GM20000 (cell line): ENCODE data around the gene OR4F17.
"Not testable (repeated sequence)": the region's sequence is repeated elsewhere in the genome, so short reads cannot be mapped to it uniquely, and the experiment has no call there.

Experiments
- DNase-seq: peaks from one replicate; pipeline ENCODE4 v3.0.0; 2012; ENCODE audit warnings: low spot score

The OR4F17 gene, protein sequence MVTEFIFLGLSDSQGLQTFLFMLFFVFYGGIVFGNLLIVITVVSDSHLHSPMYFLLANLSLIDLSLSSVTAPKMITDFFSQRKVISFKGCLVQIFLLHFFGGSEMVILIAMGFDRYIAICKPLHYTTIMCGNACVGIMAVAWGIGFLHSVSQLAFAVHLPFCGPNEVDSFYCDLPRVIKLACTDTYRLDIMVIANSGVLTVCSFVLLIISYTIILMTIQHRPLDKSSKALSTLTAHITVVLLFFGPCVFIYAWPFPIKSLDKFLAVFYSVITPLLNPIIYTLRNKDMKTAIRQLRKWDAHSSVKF

DNA sequence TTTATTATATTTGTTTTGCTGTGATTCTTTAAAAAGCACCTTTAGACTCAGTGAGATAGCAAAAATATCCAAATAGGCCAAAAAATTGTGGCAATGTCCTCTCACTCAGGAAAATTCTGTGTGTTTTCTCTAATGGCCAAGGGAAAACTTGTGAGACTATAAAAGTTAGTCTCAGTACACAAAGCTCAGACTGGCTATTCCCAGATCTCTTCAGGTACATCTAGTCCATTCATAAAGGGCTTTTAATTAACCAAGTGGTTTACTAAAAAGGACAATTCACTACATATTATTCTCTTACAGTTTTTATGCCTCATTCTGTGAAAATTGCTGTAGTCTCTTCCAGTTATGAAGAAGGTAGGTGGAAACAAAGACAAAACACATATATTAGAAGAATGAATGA, at the start of gene OR4F17:
OR4F17 (plus strand) TSS at position 301 of the 400 bp plus-strand sequence. CDS start 3,575 bp downstream, outside the sequence.
- not testable (repeated sequence) for DNase-seq

DNA sequence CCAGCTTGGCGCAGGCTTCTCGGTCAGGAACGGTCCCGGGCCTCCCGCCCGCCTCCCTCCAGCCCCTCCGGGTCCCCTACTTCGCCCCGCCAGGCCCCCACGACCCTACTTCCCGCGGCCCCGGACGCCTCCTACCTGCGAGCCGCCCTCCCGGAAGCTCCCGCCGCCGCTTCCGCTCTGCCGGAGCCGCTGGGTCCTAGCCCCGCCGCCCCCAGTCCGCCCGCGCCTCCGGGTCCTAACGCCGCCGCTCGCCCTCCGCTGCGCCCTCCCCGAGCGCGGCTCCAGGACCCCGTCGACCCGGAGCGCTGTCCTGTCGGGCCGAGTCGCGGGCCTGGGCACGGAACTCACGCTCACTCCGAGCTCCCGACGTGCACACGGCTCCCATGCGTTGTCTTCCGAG, 36.1 kb upstream of the OR4F17 start:
- DNase-seq, result not testable (repeated sequence)

DNA sequence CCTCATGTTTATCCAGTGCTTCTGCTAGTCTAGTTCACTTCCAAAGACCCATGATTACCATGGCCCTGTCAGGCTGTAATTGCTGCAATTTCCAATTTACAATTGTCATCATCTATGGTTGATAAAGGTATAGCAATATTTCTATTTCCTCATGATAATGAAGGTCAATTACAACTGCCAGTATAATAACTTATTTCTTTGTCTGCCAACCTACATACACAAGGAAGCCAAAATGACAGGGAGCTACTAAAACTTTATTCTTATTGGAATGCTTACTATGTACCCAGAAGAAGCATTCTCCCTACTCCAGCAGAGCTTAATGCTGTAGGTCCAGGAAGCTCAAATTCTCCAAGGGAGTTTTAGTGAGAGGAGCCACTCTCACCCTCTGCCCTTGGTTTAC, 24.0 kb upstream of the OR4F17 start:
- DNase-seq, result not testable (repeated sequence)

DNA sequence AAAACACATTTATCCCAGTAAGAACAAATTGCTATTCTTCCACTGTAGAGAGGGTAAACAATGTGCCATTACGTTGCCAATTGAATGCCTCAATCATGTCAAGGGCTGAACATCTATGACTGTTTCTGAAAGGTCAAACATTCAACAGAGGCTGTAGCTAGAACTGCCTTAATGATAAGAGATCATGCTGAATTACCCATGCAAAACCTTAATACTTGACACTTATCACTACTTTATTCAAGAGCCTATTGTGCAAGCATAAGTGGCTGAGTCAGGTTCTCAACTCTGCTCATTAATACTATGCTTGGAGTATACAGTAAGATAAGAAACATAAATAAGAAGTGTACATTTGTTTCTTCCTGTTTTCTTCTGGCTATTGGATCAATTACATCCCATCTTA, 23.3 kb upstream of the OR4F17 start:
- DNase-seq, result not testable (repeated sequence)

DNA sequence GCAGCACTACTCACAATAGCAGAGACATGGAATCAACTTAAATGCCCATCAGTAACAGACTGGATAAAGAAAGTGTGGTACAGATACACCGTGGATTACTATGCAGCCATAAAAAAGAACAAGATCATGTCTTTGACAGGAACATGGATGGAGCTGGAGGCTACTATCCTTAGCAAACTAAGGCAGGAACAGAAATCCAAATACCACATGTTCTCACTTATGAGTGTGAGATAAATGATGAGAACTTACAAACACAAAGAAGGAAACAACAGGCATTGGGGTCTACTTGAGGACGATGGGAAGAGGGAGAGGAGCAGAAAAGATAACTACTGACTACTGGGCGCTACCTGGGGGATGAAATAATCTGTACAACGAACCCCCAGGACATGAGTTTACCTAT, 16.2 kb upstream of the OR4F17 start:
- DNase-seq, result not testable (repeated sequence)

DNA sequence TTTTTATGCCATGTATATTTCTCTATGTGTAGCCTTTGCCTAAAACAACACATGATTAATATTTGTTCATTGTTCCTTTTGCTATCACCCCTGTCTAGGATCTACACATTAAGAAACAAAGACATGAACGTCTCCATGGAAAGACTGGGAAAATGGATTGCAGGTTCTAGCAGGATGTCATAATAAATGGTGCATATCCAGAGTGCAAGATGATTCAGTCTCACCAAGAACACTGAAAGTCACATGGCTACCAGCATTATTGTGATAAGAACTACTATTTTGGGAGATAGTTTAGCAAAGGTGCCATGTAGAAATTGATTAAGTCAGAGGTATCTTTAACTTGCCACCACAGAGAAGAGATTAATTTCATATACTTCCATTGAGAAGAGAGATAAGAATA, 12.1 kb upstream of the OR4F17 start:
- not testable (repeated sequence) for DNase-seq

DNA sequence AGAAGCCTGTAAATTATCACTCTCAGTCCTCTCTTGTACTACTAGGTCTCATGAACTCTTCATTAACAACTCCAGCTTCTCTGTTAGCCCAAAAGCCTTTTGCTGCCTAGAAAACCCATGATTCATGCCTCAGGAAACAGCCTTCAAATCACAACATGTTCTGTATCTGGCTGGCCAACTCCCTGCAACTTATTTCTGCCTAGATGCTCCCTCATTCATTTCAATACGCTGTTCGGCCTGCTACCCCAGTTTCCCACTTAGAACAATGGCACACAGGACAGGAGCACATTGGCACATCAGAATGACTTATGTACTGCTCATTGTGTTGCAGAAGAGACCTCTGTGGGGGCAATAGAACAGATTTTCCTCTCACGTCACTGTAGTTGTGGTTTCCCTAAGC, 9.3 kb upstream of the OR4F17 start:
- not testable (repeated sequence) for DNase-seq

DNA sequence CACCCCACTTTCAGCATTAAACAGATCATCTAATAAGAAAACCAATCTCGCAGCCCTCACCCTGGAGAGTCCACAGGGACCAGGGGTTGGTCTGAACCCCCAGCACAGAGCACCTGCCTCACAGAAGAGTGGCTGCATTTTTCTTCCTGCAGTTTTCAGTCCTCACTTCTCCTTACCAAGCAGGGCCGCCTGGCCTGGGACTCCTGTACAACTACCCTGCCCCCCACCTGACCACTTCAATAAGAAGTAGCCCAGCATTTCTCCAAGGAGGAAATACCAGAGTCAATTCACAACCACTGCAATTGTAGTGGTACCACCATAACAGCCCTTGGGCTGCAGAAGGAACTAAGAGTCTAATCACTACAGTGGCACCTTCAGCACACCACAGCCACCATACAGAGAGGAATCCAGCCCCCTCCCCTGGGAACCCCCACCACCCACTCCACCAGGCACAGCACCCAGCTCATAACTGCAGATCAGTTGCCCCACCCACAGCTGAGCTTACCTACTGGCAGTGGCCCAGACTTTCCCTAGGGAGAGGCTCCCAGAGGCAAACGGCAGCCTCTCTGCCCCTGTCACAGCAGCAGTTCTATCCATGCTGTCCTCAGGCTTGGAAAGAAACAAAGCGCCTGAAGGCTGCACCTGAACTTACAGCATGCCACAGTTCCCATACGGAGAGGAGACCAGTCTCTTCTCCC, 13.7 kb downstream of the OR4F17 start:
- DNase-seq, result not testable (repeated sequence)
